Upper lobe of right lung (tissue), 1 donor: ENCODE results near the gene LYZ. TPM values are rescaled to one million over a fixed set of nuclear protein-coding genes. Genes with fewer than 3 reads are reported as not detected.

Experiments used
- ATAC-seq: fragments of 200-7000 bp; cut with Tn5 transposase; one replicate; pipeline ENCODE4 v1.9.1; 2020; ENCODE audit warnings: mild to moderate bottlenecking, moderate library complexity
- DNase-seq: peaks from one replicate; pipeline ENCODE4 v3.0.0-alpha.2; 2020
- H3K27ac ChIP-seq: fragments of 200-600 bp; one replicate; pipeline ENCODE4 v1.8.0; 2022
- H3K27me3 ChIP-seq: fragments of 200-600 bp; one replicate; pipeline ENCODE4 v1.8.0; 2022; ENCODE audit warnings: mild to moderate bottlenecking
- H3K36me3 ChIP-seq: fragments of 200-600 bp; one replicate; pipeline ENCODE4 v1.8.0; 2022
- H3K4me1 ChIP-seq: fragments of 200-600 bp; one replicate; pipeline ENCODE4 v1.8.0; 2022
- H3K4me3 ChIP-seq: fragments of 200-600 bp; one replicate; pipeline ENCODE4 v1.8.0; 2022; ENCODE audit warnings: mild to moderate bottlenecking
- H3K9me3 ChIP-seq: fragments of 200-600 bp; one replicate; pipeline ENCODE4 v1.8.0; 2022
- intact Hi-C: fragments of 100-400 bp; cut with DNase I; formaldehyde crosslinking; loops from one replicate; pipeline ENCODE4 v1.11.0; 2022
- total RNA-seq: library from RNA; stranded (reverse); fragmentation: NEBNext Ultra II Directional; extraction: Animal tissue kit (Norgen Biotek cat#: 25700); gene quantifications from one replicate; pipeline ENCODE4 v1.2.1, GENCODE V29; 2021
- TF ChIP-seq, protein P1 (sequence below): fragments of 200-600 bp; IDR thresholded peaks from one replicate; pipeline ENCODE4 v1.8.0; 2022; ENCODE audit warnings: antibody characterized with exemption
- donor health status: DM: no; HTN: yes; CAD: no; lungs with severe emphysema.

The LYZ gene
- total RNA-seq, 1 donor from 2014 or later = 1,056 TPM

DNA sequence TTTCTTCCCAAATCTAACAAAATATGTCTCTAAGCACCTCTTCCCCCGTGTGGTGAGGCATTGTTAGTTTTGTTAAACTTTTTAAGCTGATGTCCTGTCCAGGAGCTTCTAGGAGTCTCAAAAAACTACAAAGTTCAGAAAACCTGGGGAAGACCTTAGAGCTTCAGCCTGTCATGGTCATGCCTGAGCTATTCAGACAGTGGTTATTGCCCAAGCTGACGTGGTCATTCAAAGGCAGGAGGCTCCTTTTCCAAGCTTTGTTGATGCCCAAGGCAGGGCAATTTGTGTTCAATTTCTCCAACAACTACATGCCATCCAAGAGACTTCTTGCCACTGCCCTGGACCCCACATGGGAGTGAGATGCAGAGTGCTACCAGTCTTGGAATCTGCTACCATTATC is 5.8 kb upstream of the LYZ start:
- TF ChIP-seq, protein P1, sequence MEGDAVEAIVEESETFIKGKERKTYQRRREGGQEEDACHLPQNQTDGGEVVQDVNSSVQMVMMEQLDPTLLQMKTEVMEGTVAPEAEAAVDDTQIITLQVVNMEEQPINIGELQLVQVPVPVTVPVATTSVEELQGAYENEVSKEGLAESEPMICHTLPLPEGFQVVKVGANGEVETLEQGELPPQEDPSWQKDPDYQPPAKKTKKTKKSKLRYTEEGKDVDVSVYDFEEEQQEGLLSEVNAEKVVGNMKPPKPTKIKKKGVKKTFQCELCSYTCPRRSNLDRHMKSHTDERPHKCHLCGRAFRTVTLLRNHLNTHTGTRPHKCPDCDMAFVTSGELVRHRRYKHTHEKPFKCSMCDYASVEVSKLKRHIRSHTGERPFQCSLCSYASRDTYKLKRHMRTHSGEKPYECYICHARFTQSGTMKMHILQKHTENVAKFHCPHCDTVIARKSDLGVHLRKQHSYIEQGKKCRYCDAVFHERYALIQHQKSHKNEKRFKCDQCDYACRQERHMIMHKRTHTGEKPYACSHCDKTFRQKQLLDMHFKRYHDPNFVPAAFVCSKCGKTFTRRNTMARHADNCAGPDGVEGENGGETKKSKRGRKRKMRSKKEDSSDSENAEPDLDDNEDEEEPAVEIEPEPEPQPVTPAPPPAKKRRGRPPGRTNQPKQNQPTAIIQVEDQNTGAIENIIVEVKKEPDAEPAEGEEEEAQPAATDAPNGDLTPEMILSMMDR = no peak
- intact Hi-C loops = no loop called here
- Histone ChIP-seq H3K9me3 (no peaks in the 10 kb centered on the region), H3K36me3 (no peaks in the 10 kb centered on the region), H3K27ac (no peak overlapping the region), H3K27me3 (no peaks in the 10 kb centered on the region), H3K4me3 (no peak overlapping the region), H3K4me1 (peaks cover 32% of the 10 kb centered on the region)
- no peak for ATAC-seq
- no peak for DNase-seq

DNA sequence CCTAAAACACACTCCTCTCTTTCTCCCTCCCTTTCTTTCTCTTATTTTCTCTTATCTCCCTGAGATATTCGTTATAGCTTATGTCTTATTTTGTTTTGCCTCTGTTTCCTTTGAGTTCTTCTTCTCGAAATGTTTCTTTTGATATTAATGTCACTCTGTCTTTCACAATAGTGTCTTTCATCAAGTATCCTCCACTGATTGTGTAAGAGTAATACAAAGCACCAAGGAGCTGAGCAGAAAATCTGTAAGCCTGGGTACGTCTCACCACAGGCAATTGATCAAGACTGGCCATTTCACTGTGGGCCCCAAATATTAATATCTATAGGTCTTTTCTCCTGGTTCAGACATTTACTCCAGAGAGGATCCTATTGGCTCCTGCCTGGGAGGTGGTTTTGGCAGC is 4.8 kb upstream of the LYZ start:
- Histone ChIP-seq H3K27ac (no peak overlapping the region), H3K36me3 (no peaks in the 10 kb centered on the region), H3K4me1 (peaks cover 29% of the 10 kb centered on the region), H3K9me3 (no peaks in the 10 kb centered on the region), H3K4me3 (no peak overlapping the region), H3K27me3 (no peaks in the 10 kb centered on the region)
- intact Hi-C loops = no loop called here
- TF ChIP-seq, protein P1 = no peak
- no peak for DNase-seq
- peak; percentile 38 for ATAC-seq

DNA sequence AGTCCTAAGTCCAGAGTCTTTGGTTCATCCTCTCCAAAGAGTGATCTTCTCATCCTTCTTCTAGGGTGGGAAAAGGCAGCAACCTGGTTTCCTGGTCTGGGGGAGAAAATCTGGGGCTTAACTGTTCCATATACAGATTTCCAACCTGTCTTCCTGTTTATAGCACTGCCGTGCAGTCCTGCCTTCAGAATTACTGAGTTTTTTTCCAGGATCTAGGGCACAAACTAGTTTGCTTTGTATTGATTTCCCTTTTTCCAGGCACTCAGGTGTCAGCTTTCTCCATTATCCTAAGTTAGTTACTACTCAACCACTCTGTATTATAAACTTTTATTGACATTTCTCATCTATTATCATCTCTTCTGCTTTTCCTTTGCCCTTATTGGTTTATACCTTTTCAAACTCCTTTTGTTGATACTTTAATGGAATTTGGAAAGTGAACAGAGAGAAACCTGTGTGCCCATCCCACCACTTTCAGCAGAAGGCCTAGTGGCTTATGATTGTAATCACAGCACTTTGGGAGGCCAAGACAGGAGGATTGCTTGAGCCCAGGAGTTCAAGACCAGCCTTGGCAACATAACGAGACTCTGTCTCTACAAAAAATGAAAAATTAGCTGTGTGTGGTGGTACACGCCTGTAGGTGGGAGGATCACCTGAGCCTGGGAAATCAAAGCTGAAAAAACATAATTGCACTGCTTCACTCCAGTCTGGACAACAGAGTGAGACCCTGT is 4.1 kb upstream of the LYZ start:
- ATAC-seq (no peak), DNase-seq (no peak)
- intact Hi-C loops = no loop called here
- Histone ChIP-seq H3K4me3 (no peak overlapping the region), H3K4me1 (peaks cover 23% of the 10 kb centered on the region), H3K27ac (no peak overlapping the region), H3K9me3 (no peaks in the 10 kb centered on the region), H3K27me3 (no peaks in the 10 kb centered on the region), H3K36me3 (no peaks in the 10 kb centered on the region)
- TF ChIP-seq, protein P1 = no peak

DNA sequence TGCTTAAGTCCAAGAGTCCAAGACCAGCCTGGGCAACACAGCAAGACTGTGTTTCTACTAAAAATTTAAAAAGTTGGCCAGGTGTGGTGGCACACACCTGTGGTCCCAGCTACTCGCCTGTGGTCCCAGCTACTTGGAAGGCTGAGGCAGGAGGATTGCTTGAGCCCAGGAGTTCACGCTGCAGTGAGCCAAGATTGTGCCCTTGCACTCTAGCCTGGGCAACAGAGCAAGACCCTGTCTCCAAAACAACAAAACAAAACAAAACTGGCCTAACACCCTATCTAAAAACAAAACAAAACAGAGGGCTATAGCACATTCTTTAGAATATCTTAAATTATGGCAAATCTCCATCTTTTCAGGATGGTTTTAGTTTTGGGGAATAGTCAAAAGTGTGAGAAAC is 3.1 kb upstream of the LYZ start:
- ATAC-seq (no peak), DNase-seq (no peak)
- no peaks in the 10 kb centered on the region for H3K9me3 ChIP-seq
- no peak overlapping the region for H3K4me3 ChIP-seq
- intact Hi-C loops = no loop called here
- H3K4me1 ChIP-seq = peaks cover 13% of the 10 kb centered on the region
- TF ChIP-seq, protein P1 = no peak
- H3K36me3 ChIP-seq = no peaks in the 10 kb centered on the region
- H3K27ac ChIP-seq = no peak overlapping the region
- H3K27me3 ChIP-seq = no peaks in the 10 kb centered on the region

DNA sequence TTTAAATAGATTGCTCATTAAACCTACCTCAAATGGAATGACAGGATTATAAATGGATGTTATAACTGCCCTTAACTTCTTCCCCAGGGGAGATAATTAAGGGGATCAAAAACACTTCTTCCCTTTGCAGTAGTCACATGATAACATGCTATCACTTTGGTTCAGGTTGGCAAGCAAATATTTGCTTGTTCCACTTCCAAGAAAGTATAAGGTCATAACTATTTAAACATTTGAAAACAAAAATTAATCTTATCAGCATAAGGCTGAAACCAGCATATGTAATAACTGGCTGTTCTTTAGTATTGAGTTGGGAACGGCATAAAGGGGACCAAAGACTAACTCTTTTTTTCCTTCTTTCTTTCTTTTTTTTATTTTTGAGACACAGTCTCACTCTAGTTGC is 2.4 kb upstream of the LYZ start:
- H3K4me3 ChIP-seq = no peak overlapping the region
- no peak for ATAC-seq

More for the DNA sequence above, 2.4 kb upstream of the LYZ start:
- Histone ChIP-seq H3K27me3 (no peaks in the 10 kb centered on the region), H3K4me1 (peaks cover 8% of the 10 kb centered on the region), H3K9me3 (no peaks in the 10 kb centered on the region), H3K27ac (no peak overlapping the region), H3K36me3 (no peaks in the 10 kb centered on the region)
- intact Hi-C loops = no loop called here
- no peak for DNase-seq
- TF ChIP-seq, protein P1 = no peak
